Right cardiac atrium (tissue), 5 donors: ENCODE data around the gene AOPEP. TPM values are rescaled to one million over a fixed set of nuclear protein-coding genes. Genes with fewer than 3 reads are reported as not detected.

Experiments used
- ATAC-seq, 2 donors: fragments of 200-7000 bp; cut with Tn5 transposase; one replicate each; pipeline versions ENCODE4 v1.8.0 to v1.9.1; 2020; ENCODE audit warnings: moderate library complexity in 2 of 2, mild to moderate bottlenecking in 1 of 2
- DNase-seq, 3 donors: peaks; one replicate each; pipeline ENCODE4 v3.0.0-alpha.2; 2020
- H3K27ac ChIP-seq: one replicate; pipeline ENCODE4 v1.5.1; 2013; ENCODE audit warnings: mild to moderate bottlenecking, low read length, control low read depth, moderate library complexity
- H3K27me3 ChIP-seq: one replicate; pipeline ENCODE4 v1.6.1; 2013; ENCODE audit not compliant: control insufficient read depth, insufficient read depth
- H3K4me1 ChIP-seq: one replicate; pipeline ENCODE4 v1.6.1; 2013; ENCODE audit warnings: low read length; ENCODE audit not compliant: control insufficient read depth, insufficient read depth
- H3K4me3 ChIP-seq: one replicate; pipeline ENCODE4 v1.5.1; 2013; ENCODE audit warnings: low read length, control low read depth
- H3K9me3 ChIP-seq: one replicate; pipeline ENCODE4 v1.6.1; 2013; ENCODE audit warnings: low read length; ENCODE audit not compliant: control insufficient read depth
- WGBS: extraction: QIAGEN DNeasy Blood & Tissue Kit; methylation state at CpG from one replicate; pipeline ENCODE4 v1.1.7; 2013; 5-methylcytosine and 5-hydroxymethylcytosine counted together
- intact Hi-C, 4 donors: fragments of 100-400 bp; cut with DNase I; formaldehyde crosslinking; loops; one replicate each; pipeline versions ENCODE4 v1.11.0 to v1.14.0; 2022 to 2023
- polyA plus RNA-seq: library from polyadenylated mRNA; stranded (reverse); fragments of 200-250 nt; gene quantifications from one replicate; pipeline ENCODE4 v1.2.3, GENCODE V29; 2013
- total RNA-seq, 4 donors: library from RNA; stranded (reverse); fragmentation: NEBNext Ultra II Directional; extraction: Animal tissue kit (Norgen Biotek cat#: 25700); gene quantifications; one replicate each; pipeline ENCODE4 v1.2.1, GENCODE V29; 2021
- donor health status: healthy with polysubstance abuse.
- donor health status: DM: no; HTN: yes; CAD: no.
- donor health status: DM: no; HTN: no; CAD: no.
- donor health status: DM: no; HTN: yes; CAD: no; lungs with severe emphysema.
- donor health status: DM: yes; HTN: yes; CAD: no.

AOPEP gene
- total and polyA plus RNA-seq, 5 donors = 124 to 170 (median 154) TPM

GRCh38 chr9:94741866-94742265, 15.4 kb downstream of the AOPEP start:
- no peak for DNase-seq
- Histone ChIP-seq H3K27ac (no peak overlapping the region), H3K4me1 (no peaks in the 10 kb centered on the region), H3K9me3 (no peaks in the 10 kb centered on the region), H3K27me3 (no peaks in the 10 kb centered on the region), H3K4me3 (no peak overlapping the region)
- intact Hi-C loops = no loop called here
- WGBS = 72% methylated on average over 3 of the region's 3 CpGs
- no peak for ATAC-seq

- no peaks in the 10 kb centered on the region for H3K4me1 ChIP-seq
- no peak overlapping the region for H3K4me3 ChIP-seq
- no peaks in the 10 kb centered on the region for H3K9me3 ChIP-seq
- ATAC-seq (no peak), DNase-seq (no peak)
- H3K27ac ChIP-seq = no peak overlapping the region
- no peaks in the 10 kb centered on the region for H3K27me3 ChIP-seq
- 74% methylated on average over 6 of the region's 6 CpGs for WGBS
- intact Hi-C loops = no loop called here
Measured at GRCh38 chr9:94743035-94743954, 16.8 kb downstream of the AOPEP start.

- DNase-seq (no peak), ATAC-seq (no peak)
- Histone ChIP-seq H3K27me3 (no peaks in the 10 kb centered on the region), H3K4me1 (no peaks in the 10 kb centered on the region), H3K4me3 (no peak overlapping the region), H3K27ac (no peak overlapping the region), H3K9me3 (peaks cover 2% of the 10 kb centered on the region)
- intact Hi-C loops = no loop called here
- WGBS = 93% methylated on average over 8 of the region's 8 CpGs
Measured at GRCh38 chr9:94745806-94746540, 19.5 kb downstream of the AOPEP start.

GRCh38 chr9:94746541-94747370, 20.3 kb downstream of the AOPEP start:
- WGBS = 83% methylated on average over 4 of the region's 4 CpGs
- H3K27me3 ChIP-seq = no peaks in the 10 kb centered on the region
- H3K27ac ChIP-seq = no peak overlapping the region
- DNase-seq (no peak), ATAC-seq (no peak)
- intact Hi-C loops = no loop called here
- H3K4me1 ChIP-seq = no peaks in the 10 kb centered on the region
- no peak overlapping the region for H3K4me3 ChIP-seq
- H3K9me3 ChIP-seq = peaks cover 2% of the 10 kb centered on the region

GRCh38 chr9:94754976-94755475, 28.5 kb downstream of the AOPEP start:
- H3K27ac ChIP-seq = no peak overlapping the region
- H3K4me3 ChIP-seq = no peak overlapping the region
- H3K27me3 ChIP-seq = no peaks in the 10 kb centered on the region
- 94% methylated on average over 4 of the region's 4 CpGs for WGBS
- no peaks in the 10 kb centered on the region for H3K9me3 ChIP-seq
- peaks cover 2% of the 10 kb centered on the region for H3K4me1 ChIP-seq
- no peak for ATAC-seq
- DNase-seq = no peak
- intact Hi-C loops = no loop called here

GRCh38 chr9:94757158-94757557, 30.7 kb downstream of the AOPEP start:
- H3K27ac ChIP-seq = no peak overlapping the region
- ATAC-seq (no peak), DNase-seq (no peak)
- intact Hi-C loops = no loop called here
- WGBS = 84% methylated on average over 4 of the region's 4 CpGs
- no peaks in the 10 kb centered on the region for H3K9me3 ChIP-seq
- H3K4me1 ChIP-seq = peaks cover 2% of the 10 kb centered on the region
- no peak overlapping the region for H3K4me3 ChIP-seq
- H3K27me3 ChIP-seq = no peaks in the 10 kb centered on the region

- Histone ChIP-seq H3K4me3 (no peak overlapping the region), H3K27me3 (no peaks in the 10 kb centered on the region), H3K27ac (no peak overlapping the region), H3K4me1 (peaks cover 2% of the 10 kb centered on the region), H3K9me3 (no peaks in the 10 kb centered on the region)
- intact Hi-C loops = no loop called here
- DNase-seq (no peak), ATAC-seq (no peak)
- 100% methylated on average over 1 of the region's 1 CpG for WGBS
Measured at GRCh38 chr9:94758031-94758430, 31.5 kb downstream of the AOPEP start.

GRCh38 chr9:94758880-94759279, 32.4 kb downstream of the AOPEP start:
- 84% methylated on average over 1 of the region's 1 CpG for WGBS
- intact Hi-C loops = no loop called here
- ATAC-seq (no peak), DNase-seq (no peak)
- no peak overlapping the region for H3K4me3 ChIP-seq
- H3K27ac ChIP-seq = no peak overlapping the region
- H3K27me3 ChIP-seq = no peaks in the 10 kb centered on the region
- H3K9me3 ChIP-seq = no peaks in the 10 kb centered on the region
- peaks cover 2% of the 10 kb centered on the region for H3K4me1 ChIP-seq

- no peaks in the 10 kb centered on the region for H3K9me3 ChIP-seq
- intact Hi-C loops = loop anchor here in 1 of 4 donors (10.0 kb wide), 1 partner anchor 75 kb away; no protein-coding TSS in a partner anchor
- H3K27me3 ChIP-seq = no peaks in the 10 kb centered on the region
- H3K4me3 ChIP-seq = no peak overlapping the region
- H3K27ac ChIP-seq = no peak overlapping the region
- ATAC-seq = no peak
- H3K4me1 ChIP-seq = peaks cover 2% of the 10 kb centered on the region
- no peak for DNase-seq
- 71% methylated on average over 7 of the region's 7 CpGs for WGBS
Measured at GRCh38 chr9:94760010-94760409, 33.5 kb downstream of the AOPEP start.

- Histone ChIP-seq H3K27ac (no peak overlapping the region), H3K4me3 (no peak overlapping the region), H3K4me1 (peaks cover 2% of the 10 kb centered on the region), H3K9me3 (no peaks in the 10 kb centered on the region), H3K27me3 (no peaks in the 10 kb centered on the region)
- WGBS = 80% methylated on average over 5 of the region's 5 CpGs
- DNase-seq (no peak), ATAC-seq (no peak)
- intact Hi-C loops = loop anchor here in 1 of 4 donors (10.0 kb wide), 1 partner anchor 76 kb away; no protein-coding TSS in a partner anchor
Measured at GRCh38 chr9:94760660-94761059, 34.2 kb downstream of the AOPEP start.
